B cell (primary cell): ENCODE results near the gene GBE1. TPM values are rescaled to one million over a fixed set of nuclear protein-coding genes. Genes with fewer than 3 reads are reported as not detected.
"Not testable (repeated sequence)": the region's sequence is repeated elsewhere in the genome, so short reads cannot be mapped to it uniquely, and the experiment has no call there.

Source experiments
- ATAC-seq: fragments of 200-7000 bp; cut with Tn5 transposase; one replicate; pipeline ENCODE4 v1.10.0; 2021; ENCODE audit warnings: low read depth, mild to moderate bottlenecking, moderate number of reproducible peaks, moderate library complexity
- CTCF ChIA-PET: fragments of 350-600 bp; sonication (Branson Sonifier 250); formaldehyde crosslinking; loops from one replicate; lab custom pipeline; 2021; ENCODE audit warnings: antibody characterized with exemption, inconsistent platforms; lab: Charles Lee
- POLR2A ChIA-PET: fragments of 350-600 bp; sonication (Branson Sonifier 250); formaldehyde crosslinking; loops from one replicate; lab custom pipeline; 2021; ENCODE audit warnings: antibody characterized with exemption; lab: Charles Lee
- DNase-seq: peaks from one replicate; pipeline ENCODE4 v3.0.0; 2013
- H2AFZ ChIP-seq: 2 replicates; pipeline ENCODE4 v1.6.1; 2012; ENCODE audit warnings: mild to moderate bottlenecking, low read depth, low read length; ENCODE audit not compliant: insufficient read depth, poor library complexity, severe bottlenecking
- H3K27ac ChIP-seq, 2 donors: 1 replicate in 1 of 2; 2 replicates in 1 of 2; pipeline ENCODE4 v1.5.1; 2012 to 2013; ENCODE audit warnings: low read length in 2 of 2, mild to moderate bottlenecking in 2 of 2, moderate library complexity in 1 of 2
- H3K27me3 ChIP-seq, 4 experiments: fragments of 200-600 bp in 1 of 4; sonication (generic) in 1 of 4; replicated peaks in 1 of 4; 1 replicate in 2 of 4; 2 replicates in 2 of 4; pipeline versions ENCODE4 v1.6.1 to v1.7.0; 2013 to 2016; ENCODE audit warnings: low read length in 3 of 4, mild to moderate bottlenecking in 2 of 4, mixed read lengths in 1 of 4, moderate library complexity in 1 of 4; ENCODE audit not compliant: insufficient read depth in 4 of 4, control insufficient read depth in 3 of 4; ENCODE audit errors: control extremely low read depth in 1 of 4
- H3K36me3 ChIP-seq, 2 experiments: replicated peaks in 1 of 2; 1 replicate in 1 of 2; 2 replicates in 1 of 2; pipeline versions ENCODE4 v1.6.1 to v1.7.1; 2013; ENCODE audit warnings: low read length in 1 of 2; ENCODE audit not compliant: insufficient read depth in 2 of 2, control insufficient read depth in 1 of 2; ENCODE audit errors: control extremely low read depth in 1 of 2, extremely low read depth in 1 of 2
- H3K4me1 ChIP-seq, 2 donors: fragments of 200-600 bp in 1 of 2; sonication (generic) in 1 of 2; 1 replicate in 1 of 2; 2 replicates in 1 of 2; pipeline versions ENCODE4 v1.5.1 to v1.6.1; 2013 to 2017; ENCODE audit warnings: low read length in 2 of 2; ENCODE audit not compliant: control insufficient read depth in 2 of 2, insufficient read depth in 2 of 2
- H3K4me2 ChIP-seq: replicated peaks from 2 replicates; pipeline ENCODE3; 2012; ENCODE audit warnings: mild to moderate bottlenecking, low read depth, low read length; ENCODE audit not compliant: poor library complexity, severe bottlenecking
- H3K4me3 ChIP-seq, 5 experiments: fragments of 200-600 bp in 1 of 5; sonication (generic) in 1 of 5; 1 replicate in 3 of 5; 2 replicates in 2 of 5; pipeline versions ENCODE4 v1.5.1 to v1.7.0; 2011 to 2016; ENCODE audit warnings: low read length in 4 of 5, mild to moderate bottlenecking in 4 of 5, low read depth in 2 of 5, control low read depth in 1 of 5, moderate library complexity in 1 of 5; ENCODE audit not compliant: insufficient read depth in 1 of 5; ENCODE audit errors: control extremely low read depth in 1 of 5, extremely low read depth in 1 of 5
- H3K79me2 ChIP-seq: fragments of 200-600 bp; sonication (generic); one replicate; pipeline ENCODE4 v1.6.0; 2016; ENCODE audit warnings: low read length; ENCODE audit not compliant: control insufficient read depth, insufficient read depth
- H3K9ac ChIP-seq: fragments of 200-600 bp; sonication (generic); 2 replicates; pipeline ENCODE4 v1.6.1; 2017; ENCODE audit warnings: mild to moderate bottlenecking, low read length, moderate library complexity
- H3K9me3 ChIP-seq, 3 donors: one replicate each; pipeline versions ENCODE4 v1.6.1 to v1.7.1; 2013; ENCODE audit warnings: low read length in 2 of 3; ENCODE audit not compliant: control insufficient read depth in 2 of 3, insufficient read depth in 1 of 3; ENCODE audit errors: control extremely low read depth in 1 of 3
- H4K20me1 ChIP-seq: 2 replicates; pipeline ENCODE4 v1.6.0; 2012; ENCODE audit warnings: mild to moderate bottlenecking, low read length; ENCODE audit not compliant: insufficient read depth, control insufficient read depth, poor library complexity, severe bottlenecking
- H3K27ac Mint-ChIP-seq: one replicate; pipeline ENCODE4 v1.8.0; 2021; ENCODE audit warnings: mixed read lengths
- H3K27me3 Mint-ChIP-seq: one replicate; pipeline ENCODE4 v1.8.0; 2021; ENCODE audit warnings: mixed read lengths
- H3K4me1 Mint-ChIP-seq: one replicate; pipeline ENCODE4 v1.8.0; 2021; ENCODE audit warnings: mixed read lengths
- H3K4me3 Mint-ChIP-seq: one replicate; pipeline ENCODE4 v1.8.0; 2021; ENCODE audit warnings: mixed read lengths
- H3K9me3 Mint-ChIP-seq: one replicate; pipeline ENCODE4 v1.8.0; 2022; ENCODE audit warnings: mixed read lengths; ENCODE audit not compliant: insufficient read depth
- EZH2 ChIP-seq: IDR thresholded peaks from 2 replicates; pipeline ENCODE4 v1.6.1; 2012; ENCODE audit warnings: borderline replicate concordance, low read depth, mild to moderate bottlenecking, moderate library complexity, low read length; ENCODE audit not compliant: insufficient read depth, poor library complexity, severe bottlenecking
- WGBS: methylation state at CpG from one replicate; pipeline ENCODE4 v1.1.5; 2013; ENCODE audit warnings: missing lambda C conversion rate; ENCODE audit not compliant: insufficient coverage; 5-methylcytosine and 5-hydroxymethylcytosine counted together
- intact Hi-C: fragments of 100-400 bp; cut with micrococcal nuclease; formaldehyde crosslinking; loops from one replicate; pipeline ENCODE4 v1.10.0; 2022
- polyA plus RNA-seq: library from polyadenylated mRNA; depleted of rRNA; stranded (reverse); fragments of >200 nt; gene quantifications from 2 replicates; pipeline ENCODE4 v1.2.3, GENCODE V29; 2012
- total RNA-seq, 2 donors: library from RNA; stranded (reverse); fragments of 120-200 nt in 1 of 2; gene quantifications; 1 replicate in 1 of 2; 2 replicates in 1 of 2; pipeline versions ENCODE4 v1.2.3 to v1.2.4, GENCODE V29; 2013 to 2022
- TF ChIP-seq, protein P1 (sequence below): fragments of 200-600 bp; IDR thresholded peaks from one replicate; pipeline ENCODE4 v1.8.0; 2022; ENCODE audit warnings: antibody characterized with exemption, mild to moderate bottlenecking

The GBE1 gene
- total and polyA plus RNA-seq, 2 donors (not counting 1 experiment from before 2014, with no cell fraction given), result 3.4 to 20.8 TPM

GRCh38 chr3:81761904-81762580 lies 597 bp upstream of the GBE1 start:
- ChIA-PET POLR2A (interaction anchor here (0.7 kb wide), 1 partner anchor 55 kb away, joined by 3 read pairs; no protein-coding TSS in a partner anchor), CTCF (interaction anchor here (1.1 kb wide), 1 partner anchor 149 kb away, joined by 3 read pairs; no protein-coding TSS in a partner anchor)
- DNase-seq (no peak), ATAC-seq (no peak)
- Histone ChIP-seq H3K4me1 (peaks cover 14% of the 10 kb centered on the region in 2 donors), H3K27ac (peak overlapping the region; percentile 96 to 97), H2AFZ (peak overlapping the region; percentile 96), H3K4me2 (peak overlapping the region; percentile 81), H3K27me3 (no peaks in the 10 kb centered on the region), H3K4me3 (peak overlapping the region; percentile 71 to 88 (median 77)), H3K79me2 (peaks cover 17% of the 10 kb centered on the region), H3K36me3 (no peaks in the 10 kb centered on the region), H3K9ac (peak overlapping the region; percentile 92), H3K9me3 (no peaks in the 10 kb centered on the region), H4K20me1 (no peaks in the 10 kb centered on the region)
- Mint-ChIP-seq H3K27me3 (no peaks in the 10 kb centered on the region), H3K4me1 (peaks cover 24% of the 10 kb centered on the region), H3K9me3 (no peaks in the 10 kb centered on the region), H3K4me3 (peak overlapping the region; percentile 98), H3K27ac (peak overlapping the region; percentile 99)
- TF ChIP-seq, protein P1, sequence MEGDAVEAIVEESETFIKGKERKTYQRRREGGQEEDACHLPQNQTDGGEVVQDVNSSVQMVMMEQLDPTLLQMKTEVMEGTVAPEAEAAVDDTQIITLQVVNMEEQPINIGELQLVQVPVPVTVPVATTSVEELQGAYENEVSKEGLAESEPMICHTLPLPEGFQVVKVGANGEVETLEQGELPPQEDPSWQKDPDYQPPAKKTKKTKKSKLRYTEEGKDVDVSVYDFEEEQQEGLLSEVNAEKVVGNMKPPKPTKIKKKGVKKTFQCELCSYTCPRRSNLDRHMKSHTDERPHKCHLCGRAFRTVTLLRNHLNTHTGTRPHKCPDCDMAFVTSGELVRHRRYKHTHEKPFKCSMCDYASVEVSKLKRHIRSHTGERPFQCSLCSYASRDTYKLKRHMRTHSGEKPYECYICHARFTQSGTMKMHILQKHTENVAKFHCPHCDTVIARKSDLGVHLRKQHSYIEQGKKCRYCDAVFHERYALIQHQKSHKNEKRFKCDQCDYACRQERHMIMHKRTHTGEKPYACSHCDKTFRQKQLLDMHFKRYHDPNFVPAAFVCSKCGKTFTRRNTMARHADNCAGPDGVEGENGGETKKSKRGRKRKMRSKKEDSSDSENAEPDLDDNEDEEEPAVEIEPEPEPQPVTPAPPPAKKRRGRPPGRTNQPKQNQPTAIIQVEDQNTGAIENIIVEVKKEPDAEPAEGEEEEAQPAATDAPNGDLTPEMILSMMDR, result no peak
- no peak for TF ChIP-seq EZH2
- intact Hi-C loops, result no loop called here
- no CpG with 5 or more reads among the region's 6 CpGs for WGBS

DNA sequence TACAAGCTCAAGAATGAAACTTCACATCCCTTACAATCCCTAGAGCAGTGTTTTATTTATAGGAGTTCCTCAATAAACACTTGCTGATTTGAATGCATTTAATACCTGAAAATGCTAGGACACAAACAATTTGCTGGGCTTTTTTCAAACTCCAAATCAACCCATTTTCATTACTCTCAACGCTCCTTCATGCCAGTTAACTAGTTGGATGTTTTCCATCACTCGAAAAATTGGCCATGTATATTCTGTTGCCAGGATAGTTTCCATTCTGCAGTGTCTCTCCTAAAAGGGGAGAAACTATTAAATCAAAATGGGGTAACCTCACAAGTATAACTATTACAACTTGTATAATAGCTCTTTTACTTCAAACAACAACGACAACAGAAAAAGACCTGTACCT lies 1.2 kb downstream of the GBE1 start:
- no peaks in the 10 kb centered on the region for H3K9me3 Mint-ChIP-seq
- no CpG with 5 or more reads among the region's 3 CpGs for WGBS
- Histone ChIP-seq H3K9me3 (no peaks in the 10 kb centered on the region), H3K4me1 (peaks cover 14% of the 10 kb centered on the region in 2 donors), H3K27ac (peak overlapping the region; percentile 96 to 97), H3K4me2 (peak overlapping the region; percentile 81), H3K79me2 (peaks cover 19% of the 10 kb centered on the region), H3K4me3 (peak overlapping the region in 3 of 5 experiments; percentile 59 to 88 (median 76)), H3K27me3 (no peaks in the 10 kb centered on the region), H4K20me1 (no peaks in the 10 kb centered on the region), H3K36me3 (no peaks in the 10 kb centered on the region), H2AFZ (peak overlapping the region; percentile 96), H3K9ac (peak overlapping the region; percentile 92)
- H3K27me3 Mint-ChIP-seq, result no peaks in the 10 kb centered on the region
- ChIA-PET POLR2A (no interaction called here), CTCF (no interaction called here)
- DNase-seq, result peak; percentile 5
- H3K4me1 Mint-ChIP-seq, result peaks cover 21% of the 10 kb centered on the region
- peak overlapping the region; percentile 98 for H3K4me3 Mint-ChIP-seq
- H3K27ac Mint-ChIP-seq, result peak overlapping the region; percentile 99
- intact Hi-C loops, result no loop called here
- no peak for ATAC-seq
- no peak for TF ChIP-seq EZH2
- TF ChIP-seq, protein P1, result no peak

DNA sequence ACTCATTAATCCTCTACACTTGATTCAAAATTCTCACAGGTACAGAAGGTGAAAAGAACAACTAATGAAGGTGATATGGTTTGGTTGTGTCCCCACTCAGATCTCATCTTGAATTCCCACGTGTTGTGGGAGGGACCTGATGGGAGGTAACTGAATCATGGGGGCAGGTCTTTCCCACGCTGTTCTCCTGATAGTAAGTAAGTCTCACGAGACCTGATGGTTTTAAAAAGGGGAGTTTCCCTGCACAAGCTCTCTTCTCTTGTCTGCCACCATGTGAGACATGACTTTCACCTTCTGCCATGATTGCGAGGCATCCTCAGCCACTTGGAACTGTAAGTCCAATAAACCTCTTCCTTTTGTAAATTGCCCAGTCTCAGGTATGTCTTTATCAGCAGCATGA lies 2.7 kb downstream of the GBE1 start:
- H4K20me1 ChIP-seq, H3K27ac ChIP-seq, H3K9ac ChIP-seq, H3K27me3 ChIP-seq, H3K27ac Mint-ChIP-seq, DNase-seq, H3K4me2 ChIP-seq, H3K36me3 ChIP-seq, H3K4me3 ChIP-seq, H2AFZ ChIP-seq, H3K27me3 Mint-ChIP-seq, ATAC-seq, H3K4me3 Mint-ChIP-seq, POLR2A ChIA-PET, H3K9me3 Mint-ChIP-seq, H3K9me3 ChIP-seq, intact Hi-C loops, CTCF ChIA-PET: not testable (repeated sequence)
- H3K4me1 Mint-ChIP-seq, result peaks cover 18% of the 10 kb centered on the region
- 100% methylated on average over 2 of the region's 4 CpGs for WGBS
- Histone ChIP-seq H3K79me2 (peaks cover 29% of the 10 kb centered on the region), H3K4me1 (peaks cover 14% of the 10 kb centered on the region in 2 donors)
